ENCODE data around the gene IGSF3. TPM values are rescaled to one million over a fixed set of nuclear protein-coding genes. Genes with fewer than 3 reads are reported as not detected.

IGSF3 gene
- total RNA-seq, 4 donors from 2014 or later, result 0.25 to 1.2 (median 0.72) TPM

GRCh38 chr1:116690849-116691406, 23.4 kb upstream of the IGSF3 start:
- intact Hi-C loops (cut with DNase I; ENCODE audit: low total_unique reads) (no loop called here), in situ Hi-C loops (cut with MboI; ENCODE audit: low sequenced_read_pairs in 4 of 4) (no loop called here)
- H3K9me3 ChIP-seq, result no peaks in the 10 kb centered on the region
- H3K27me3 ChIP-seq, result no peaks in the 10 kb centered on the region
- H3K27ac ChIP-seq, result no peak overlapping the region
- H3K4me3 ChIP-seq, result no peak overlapping the region
- H3K36me3 ChIP-seq, result no peaks in the 10 kb centered on the region
- DNase-seq (no peak), ATAC-seq (no peak)
- no peak for TF ChIP-seq CTCF (IDR thresholded peaks at IDR 0.05 in 4 of 5, conservative IDR thresholded peaks at IDR 0.05 in 1 of 5)
- no peak for TF ChIP-seq POLR2A (IDR thresholded peaks at IDR 0.05)
- no peaks in the 10 kb centered on the region for H3K4me1 ChIP-seq

- no peak overlapping the region for H3K4me3 ChIP-seq
- no peak for DNase-seq
- ATAC-seq, result no peak
- H3K27ac ChIP-seq, result no peak overlapping the region
- intact Hi-C loops (cut with DNase I; ENCODE audit: low total_unique reads) (no loop called here), in situ Hi-C loops (cut with MboI; ENCODE audit: low sequenced_read_pairs in 4 of 4) (no loop called here)
- no peak for TF ChIP-seq CTCF (IDR thresholded peaks at IDR 0.05 in 4 of 5, conservative IDR thresholded peaks at IDR 0.05 in 1 of 5)
- TF ChIP-seq POLR2A (IDR thresholded peaks at IDR 0.05), result no peak
- no peaks in the 10 kb centered on the region for H3K27me3 ChIP-seq
- no peaks in the 10 kb centered on the region for H3K36me3 ChIP-seq
- H3K9me3 ChIP-seq, result no peaks in the 10 kb centered on the region
- H3K4me1 ChIP-seq, result no peaks in the 10 kb centered on the region
Observed at GRCh38 chr1:116690396-116690848, 22.9 kb upstream of the IGSF3 start.

GRCh38 chr1:116686723-116687352, 19.3 kb upstream of the IGSF3 start:
- H3K4me3 ChIP-seq, result no peak overlapping the region
- no peak overlapping the region for H3K27ac ChIP-seq
- in situ Hi-C loops (cut with MboI; ENCODE audit: low sequenced_read_pairs in 4 of 4), result no loop called here
- no peaks in the 10 kb centered on the region for H3K4me1 ChIP-seq
- no peaks in the 10 kb centered on the region for H3K9me3 ChIP-seq
- no peaks in the 10 kb centered on the region for H3K27me3 ChIP-seq
- H3K36me3 ChIP-seq, result no peaks in the 10 kb centered on the region
- DNase-seq (no peak), ATAC-seq (no peak)
- intact Hi-C loops (cut with DNase I; ENCODE audit: low total_unique reads), result no loop called here
- no peak for TF ChIP-seq CTCF (IDR thresholded peaks at IDR 0.05 in 4 of 5, conservative IDR thresholded peaks at IDR 0.05 in 1 of 5)
- TF ChIP-seq POLR2A (IDR thresholded peaks at IDR 0.05), result no peak

GRCh38 chr1:116686175-116686574, 18.6 kb upstream of the IGSF3 start:
- in situ Hi-C loops (cut with MboI; ENCODE audit: low sequenced_read_pairs in 4 of 4), result no loop called here
- Histone ChIP-seq H3K4me3 (no peak overlapping the region), H3K9me3 (no peaks in the 10 kb centered on the region), H3K27me3 (no peaks in the 10 kb centered on the region), H3K27ac (no peak overlapping the region), H3K4me1 (no peaks in the 10 kb centered on the region), H3K36me3 (no peaks in the 10 kb centered on the region)
- DNase-seq, result no peak
- no peak for TF ChIP-seq CTCF (IDR thresholded peaks at IDR 0.05 in 4 of 5, conservative IDR thresholded peaks at IDR 0.05 in 1 of 5)
- no peak for TF ChIP-seq POLR2A (IDR thresholded peaks at IDR 0.05)
- ATAC-seq, result no peak
- intact Hi-C loops (cut with DNase I; ENCODE audit: low total_unique reads), result no loop called here

All from gastrocnemius medialis (tissue), 4 donors.